Stimulated activated CD8-positive, alpha-beta memory T cell treated with anti-CD3 and anti-CD28 coated beads, Interleukin-2, amount 100 ng/mL, for 1 hour (primary cell): ENCODE results near the gene TMED9.
"Not testable (repeated sequence)": the region's sequence is repeated elsewhere in the genome, so short reads cannot be mapped to it uniquely, and the experiment has no call there.

Experiments used
- DNase-seq, 2 donors: peaks; one replicate each; pipeline ENCODE4 v3.0.0-alpha.2; 2020; ENCODE audit warnings: low read depth in 2 of 2

TMED9 gene

DNA sequence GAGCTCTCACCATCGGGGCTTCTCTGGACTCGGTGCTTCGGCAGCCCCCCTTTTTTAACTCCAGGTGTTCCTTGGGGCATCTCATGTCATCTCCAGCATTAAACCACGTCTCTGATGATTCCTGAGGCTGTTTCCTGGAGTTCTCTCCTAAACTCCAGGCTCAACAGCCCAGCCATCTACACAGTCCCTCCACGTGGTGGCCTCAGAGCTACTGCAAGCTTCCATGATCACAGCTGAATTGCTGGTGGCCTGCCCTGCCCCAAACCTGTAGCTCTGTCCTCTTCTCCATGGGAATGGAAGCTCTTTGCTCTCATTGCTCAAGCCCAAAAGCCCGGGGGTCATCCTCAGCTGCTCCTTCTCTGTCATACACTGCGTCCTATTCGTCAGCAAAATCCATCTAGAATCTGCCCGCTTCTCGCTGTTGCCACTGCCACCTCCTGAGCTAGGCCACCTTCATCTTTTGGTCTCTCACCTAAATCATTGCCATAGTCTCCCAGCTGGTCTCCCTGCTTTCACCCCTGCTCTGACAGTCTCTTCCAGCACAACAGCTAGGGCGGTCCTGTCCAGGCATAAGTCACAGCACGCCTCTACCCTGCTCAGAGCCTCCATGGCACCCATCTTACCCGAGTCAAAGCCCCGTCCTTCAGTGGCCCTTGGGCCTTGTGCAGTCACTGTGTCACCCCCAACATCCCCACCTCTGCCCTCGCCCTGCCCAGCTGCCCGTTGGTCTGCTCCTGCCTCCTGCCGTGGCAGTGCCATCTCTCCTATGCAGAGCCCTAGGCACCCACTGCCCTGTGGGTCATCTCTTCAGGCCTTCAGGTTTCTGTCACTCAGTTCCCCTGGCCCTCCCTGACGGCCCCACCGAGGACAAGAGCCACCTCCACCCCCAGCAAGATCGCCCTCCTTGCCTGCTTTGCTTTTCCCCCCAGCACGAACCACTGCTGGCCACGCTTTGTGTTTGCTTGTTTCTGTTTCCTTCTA is 14.4 kb downstream of the TMED9 start:
- DNase-seq: no peak

DNA sequence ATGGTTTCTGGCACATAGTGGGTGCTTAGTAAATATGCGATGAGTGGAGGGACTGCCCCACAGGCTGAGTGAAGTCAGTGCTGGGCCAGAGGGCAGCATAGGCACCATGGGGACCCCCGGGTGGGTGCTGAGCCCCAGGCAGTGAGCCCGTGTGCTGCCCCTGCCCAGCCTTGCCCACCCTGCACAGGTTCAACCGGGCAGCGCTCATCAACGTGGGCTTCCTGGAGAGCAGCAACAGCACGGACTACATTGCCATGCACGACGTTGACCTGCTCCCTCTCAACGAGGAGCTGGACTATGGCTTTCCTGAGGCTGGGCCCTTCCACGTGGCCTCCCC is 15.1 kb downstream of the TMED9 start:
- DNase-seq: no peak

DNA sequence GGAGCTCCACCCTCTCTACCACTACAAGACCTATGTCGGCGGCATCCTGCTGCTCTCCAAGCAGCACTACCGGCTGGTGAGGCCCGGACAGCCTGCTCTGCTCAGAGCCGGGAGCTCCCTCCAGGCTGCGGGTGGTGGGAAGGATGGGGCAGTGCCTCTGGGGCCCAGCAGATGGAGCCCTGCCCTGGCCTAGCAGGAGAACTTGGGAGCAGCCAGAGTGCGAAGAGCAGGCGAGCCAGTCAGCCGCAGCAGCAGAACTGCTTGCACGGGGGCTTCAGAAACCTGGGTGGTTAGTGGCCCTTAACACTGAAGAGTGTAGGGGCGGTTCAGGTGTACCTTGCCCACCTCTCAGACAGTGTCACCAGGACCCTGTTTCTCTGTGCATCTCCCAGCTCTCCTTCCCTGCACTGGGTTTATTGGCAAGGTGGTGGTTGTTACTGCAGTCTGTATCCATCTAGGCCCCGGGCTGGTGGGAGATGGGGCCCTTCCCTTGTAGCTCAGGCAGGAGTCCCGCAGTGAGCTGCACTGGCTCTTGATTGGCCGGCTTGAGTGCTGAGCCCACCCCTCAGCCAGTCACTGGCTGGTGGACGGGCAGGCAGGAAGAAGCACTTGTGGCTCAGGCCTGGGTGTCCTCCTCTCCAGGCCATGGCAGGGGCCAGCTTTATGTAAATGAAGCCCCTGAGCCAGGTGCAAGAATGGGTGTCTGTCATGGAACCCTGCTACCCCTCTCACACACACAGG is 15.6 kb downstream of the TMED9 start:
- peak in 1 of 2 donors; percentile 30 for DNase-seq

DNA sequence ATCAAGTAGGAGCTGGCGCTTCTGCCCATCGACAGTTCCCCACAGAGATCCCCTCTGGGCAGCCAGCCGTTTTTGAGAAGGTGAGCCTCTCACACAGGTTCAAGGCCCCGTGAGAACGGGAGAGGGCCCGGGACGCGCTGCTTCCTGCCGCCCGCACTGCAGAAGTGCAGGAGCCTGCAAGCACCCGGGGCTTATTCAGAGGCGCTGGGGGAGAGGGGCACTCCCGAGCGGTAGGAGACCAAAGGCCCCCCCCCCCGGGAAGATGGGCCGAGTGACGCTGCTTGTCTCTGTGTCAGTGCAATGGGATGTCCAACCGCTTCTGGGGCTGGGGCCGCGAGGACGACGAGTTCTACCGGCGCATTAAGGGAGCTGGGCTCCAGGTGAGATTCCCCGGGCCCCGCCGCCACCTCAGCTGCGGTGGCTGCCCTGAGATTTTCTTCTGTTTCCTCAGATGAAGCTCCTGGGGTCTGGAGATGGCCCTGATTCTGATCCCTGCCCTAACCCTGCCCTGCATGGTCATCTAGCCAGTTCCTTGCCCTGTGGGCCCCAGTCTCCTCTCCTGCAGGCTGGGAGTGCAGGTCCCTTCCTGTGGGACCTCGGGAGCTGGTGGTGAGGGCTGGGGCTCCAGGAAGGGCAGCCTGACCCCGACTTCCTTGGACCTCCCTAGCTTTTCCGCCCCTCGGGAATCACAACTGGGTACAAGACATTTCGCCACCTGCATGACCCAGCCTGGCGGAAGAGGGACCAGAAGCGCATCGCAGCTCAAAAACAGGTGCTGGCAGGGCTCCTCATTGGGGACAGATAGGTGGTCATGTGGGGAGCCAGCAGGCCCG is 16.5 kb downstream of the TMED9 start:
- no peak for DNase-seq

GRCh38 chr5:177609076-177610059 is 17.4 kb downstream of the TMED9 start:
- DNase-seq: no peak

DNA sequence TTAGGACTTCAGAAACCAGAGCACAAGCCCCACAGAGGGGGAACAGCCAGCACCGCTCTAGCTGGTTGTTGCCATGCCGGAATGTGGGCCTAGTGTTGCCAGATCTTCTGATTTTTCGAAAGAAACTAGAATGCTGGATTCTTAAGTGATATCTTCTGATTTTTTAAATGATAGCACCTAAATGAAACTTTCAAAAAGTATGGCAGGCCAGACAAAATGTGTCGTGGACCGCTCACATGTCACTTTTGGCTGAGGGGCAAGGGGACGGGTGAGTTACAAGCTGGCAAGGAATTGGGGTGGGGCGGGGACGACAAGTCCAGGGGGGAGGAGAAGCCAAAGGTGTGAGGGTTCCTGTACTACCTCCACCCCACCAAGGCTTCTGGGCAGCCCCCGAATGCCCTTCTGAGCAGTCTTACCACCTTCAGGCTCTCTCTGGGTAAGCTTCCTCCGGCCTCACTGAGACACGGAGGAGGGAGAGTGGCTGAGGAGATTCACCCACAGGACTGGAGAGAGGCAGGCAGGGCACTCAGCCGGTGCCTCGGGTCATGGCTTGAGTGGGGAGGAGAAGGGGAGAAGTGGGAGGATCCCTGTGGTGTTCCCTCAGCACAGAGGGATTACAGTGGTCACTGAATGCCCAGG is 18.2 kb downstream of the TMED9 start:
- no peak for DNase-seq

DNA sequence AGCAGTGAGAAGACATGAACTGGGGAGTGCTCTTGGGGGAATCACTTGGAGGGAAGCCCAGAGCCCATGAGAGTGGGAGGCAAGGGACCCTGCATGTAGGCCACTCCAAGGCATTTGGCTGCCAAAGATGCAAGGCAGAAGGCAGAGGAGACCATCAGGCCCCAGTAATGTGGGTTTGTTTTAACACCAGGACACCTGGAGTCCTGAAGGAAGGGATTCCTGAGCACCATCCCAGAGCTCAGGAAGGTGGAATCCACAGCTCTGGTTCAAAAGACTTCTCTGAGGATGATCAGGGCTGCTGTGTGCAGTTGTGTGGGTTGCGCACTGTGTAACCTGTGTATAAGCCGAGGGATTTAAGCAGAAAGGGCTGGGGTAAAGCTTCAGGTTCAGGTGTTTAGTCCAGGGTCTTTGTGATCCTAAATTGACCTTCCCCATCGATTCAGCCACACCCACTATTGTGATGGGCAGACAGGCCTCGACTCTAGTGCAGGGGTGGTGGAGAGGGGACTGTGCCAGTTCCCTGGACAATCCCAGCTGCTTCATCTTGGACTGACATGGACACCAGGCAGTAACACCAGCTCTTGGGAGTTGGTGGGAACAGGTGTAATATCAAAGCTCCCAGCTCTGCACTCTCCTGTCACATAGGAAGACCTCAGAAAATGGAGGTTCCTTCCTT is 18.9 kb downstream of the TMED9 start:
- DNase-seq: no peak

DNA sequence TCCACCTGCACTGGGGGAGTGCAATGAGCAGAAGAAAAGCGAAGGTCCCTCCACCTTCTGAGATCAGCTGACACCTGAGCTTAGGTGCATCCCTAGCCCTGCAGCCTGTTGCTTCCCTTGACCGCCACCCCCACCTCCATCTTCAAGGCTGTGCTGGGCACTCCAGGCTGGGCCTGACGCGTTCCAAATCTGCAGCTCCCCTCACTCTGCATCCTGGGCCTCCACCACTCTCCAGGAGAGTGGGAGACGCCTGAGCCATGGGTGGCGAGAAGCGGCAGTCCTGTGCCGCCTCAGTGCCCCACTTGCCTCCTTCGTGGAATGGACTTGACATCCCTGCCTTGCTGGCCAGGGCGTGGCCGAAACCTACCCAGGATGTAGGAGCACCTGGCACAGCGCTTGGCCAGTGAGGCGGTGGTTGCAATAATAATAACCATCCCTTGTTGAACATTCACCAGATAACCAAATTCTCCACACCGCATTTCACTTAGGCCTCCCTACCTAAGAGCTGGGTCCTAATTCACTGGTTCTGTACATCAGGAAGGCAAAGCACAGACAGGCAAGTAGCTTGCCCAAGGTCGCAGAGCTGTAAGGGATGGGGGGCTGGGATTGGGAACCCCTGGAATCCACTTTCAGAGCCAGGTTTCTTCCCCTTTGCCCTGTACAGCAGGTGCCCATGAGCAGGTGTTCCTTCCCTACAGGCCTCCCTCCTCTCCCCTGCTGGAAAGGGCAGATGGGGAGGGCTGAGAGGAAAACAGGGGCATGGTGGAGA is 19.6 kb downstream of the TMED9 start:
- no peak for DNase-seq

- no peak for DNase-seq
Measured at GRCh38 chr5:177612215-177612673, 20.2 kb downstream of the TMED9 start.

GRCh38 chr5:177620560-177620959 is 28.6 kb downstream of the TMED9 start:
- DNase-seq: no peak

DNA sequence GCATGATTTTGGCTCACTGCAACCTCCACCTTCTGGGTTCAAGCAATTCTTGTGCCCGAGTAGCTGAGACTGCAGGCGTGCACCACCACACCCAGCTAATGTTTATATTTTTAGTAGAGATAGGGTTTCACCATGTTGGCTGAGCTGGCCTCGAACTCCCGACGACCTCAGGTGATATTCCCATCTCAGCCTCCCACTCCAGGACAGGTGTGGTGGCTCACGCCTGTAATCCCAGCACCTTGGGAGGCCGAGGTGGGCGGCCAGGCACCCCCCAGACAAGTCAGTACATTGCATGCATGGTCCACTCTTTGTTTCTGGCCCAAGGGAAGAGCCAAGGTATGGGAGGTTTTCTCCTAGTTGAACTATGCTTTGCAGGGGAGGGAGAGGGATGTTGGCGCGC is 32.2 kb downstream of the TMED9 start:
- DNase-seq: not testable (repeated sequence)

DNA sequence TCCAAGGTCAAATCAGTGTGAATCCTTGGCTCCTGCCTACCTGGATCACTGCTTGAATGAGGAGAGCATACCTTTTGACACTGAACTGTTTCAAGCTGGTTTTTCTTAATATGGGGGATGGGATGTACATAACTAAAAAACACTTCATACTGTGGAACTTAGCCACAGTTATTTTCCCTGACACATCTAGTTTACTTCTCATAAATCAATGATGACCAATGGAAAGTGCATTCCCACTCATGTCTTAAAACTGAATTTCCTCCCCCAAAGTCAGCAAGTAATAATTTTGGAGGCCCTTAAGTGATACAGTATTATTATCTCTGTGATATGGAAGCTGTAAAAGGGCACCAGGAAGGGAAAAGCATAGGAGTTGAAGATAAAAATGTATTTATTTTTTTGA is 38.2 kb downstream of the TMED9 start:
- not testable (repeated sequence) for DNase-seq

- not testable (repeated sequence) for DNase-seq
Measured at GRCh38 chr5:177634912-177635311, 42.9 kb downstream of the TMED9 start.

GRCh38 chr5:177645462-177645861 is 53.5 kb downstream of the TMED9 start:
- not testable (repeated sequence) for DNase-seq
